GM23248 (cell line): ENCODE measurements around the gene CALN1.

Source experiments
- EZH2 ChIP-seq: fragments of 200-600 bp; sonication (generic); IDR thresholded peaks from 2 replicates; pipeline ENCODE4 v1.6.1; 2018; ENCODE audit warnings: antibody characterized with exemption, mild to moderate bottlenecking; ENCODE audit not compliant: insufficient read depth, poor library complexity, severe bottlenecking
- EZH2phosphoT487 ChIP-seq: fragments of 200-600 bp; sonication (generic); IDR thresholded peaks from 2 replicates; pipeline ENCODE4 v1.6.1; 2018; ENCODE audit warnings: antibody characterized with exemption, moderate library complexity, mild to moderate bottlenecking, low read depth; ENCODE audit not compliant: insufficient read depth

DNA sequence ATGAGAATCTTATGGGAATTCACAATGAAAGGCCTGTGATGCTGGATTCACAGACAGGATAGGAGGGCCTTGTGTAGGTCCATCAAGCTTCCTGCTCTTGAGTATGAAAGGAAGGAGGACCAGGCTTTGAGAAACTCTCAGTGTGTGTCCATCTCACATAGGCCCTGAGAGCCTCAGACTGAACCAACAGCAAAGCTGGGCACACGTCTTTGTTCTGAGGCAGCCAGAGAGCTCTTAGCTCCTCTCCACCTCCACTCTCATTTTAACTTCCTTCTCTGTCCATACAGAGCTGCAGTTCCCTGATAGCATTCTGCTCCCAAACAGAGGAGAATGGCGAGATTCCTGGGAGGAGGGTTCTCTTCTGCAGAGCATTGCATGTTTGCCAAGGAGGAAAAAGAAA lies 515.6 kb downstream of the CALN1 start:
- TF ChIP-seq EZH2 (no peak), EZH2phosphoT487 (no peak)
